Osteoblast (primary cell): ENCODE results near the gene HSFX4. TPM values are rescaled to one million over a fixed set of nuclear protein-coding genes. Genes with fewer than 3 reads are reported as not detected.

ENCODE experiments used
- DNase-seq: peaks from one replicate; pipeline ENCODE4 v3.0.0; 2011; ENCODE audit warnings: low spot score, mixed read lengths; ENCODE audit not compliant: insufficient read length; ENCODE audit errors: missing footprints
- H2AFZ ChIP-seq: 2 replicates; pipeline ENCODE4 v1.6.0; 2011; ENCODE audit warnings: mild to moderate bottlenecking, low read length
- H3K27ac ChIP-seq: 2 replicates; pipeline ENCODE4 v1.5.1; 2011; ENCODE audit warnings: mild to moderate bottlenecking, low read depth, low read length, moderate library complexity
- H3K27me3 ChIP-seq: 2 replicates; pipeline ENCODE4 v1.6.0; 2012; ENCODE audit warnings: mild to moderate bottlenecking, control low read depth, inconsistent platforms, low read length, moderate library complexity; ENCODE audit not compliant: insufficient read depth
- H3K36me3 ChIP-seq: 2 replicates; pipeline ENCODE4 v1.5.1; 2011; ENCODE audit warnings: mild to moderate bottlenecking, low read length, control low read depth, moderate library complexity; ENCODE audit not compliant: insufficient read depth
- H3K4me1 ChIP-seq: 2 replicates; pipeline ENCODE4 v1.5.1; 2011; ENCODE audit warnings: mild to moderate bottlenecking, low read length, control low read depth, moderate library complexity; ENCODE audit not compliant: insufficient read depth
- H3K4me2 ChIP-seq: 2 replicates; pipeline ENCODE4 v1.6.0; 2011; ENCODE audit warnings: mild to moderate bottlenecking, low read length; ENCODE audit not compliant: insufficient read depth
- H3K4me3 ChIP-seq: fragments of 200-600 bp; sonication (generic); 3 replicates; pipeline ENCODE4 v1.5.1; 2012; ENCODE audit warnings: mild to moderate bottlenecking, low read length, inconsistent platforms; ENCODE audit not compliant: insufficient read depth
- H3K79me2 ChIP-seq: 2 replicates; pipeline ENCODE4 v1.6.0; 2012; ENCODE audit warnings: mild to moderate bottlenecking, low read length, control low read depth, inconsistent platforms; ENCODE audit not compliant: insufficient read depth
- H3K9me3 ChIP-seq: 2 replicates; pipeline ENCODE4 v1.5.1; 2011; ENCODE audit warnings: low read depth, low read length, control low read depth
- H4K20me1 ChIP-seq: 2 replicates; pipeline ENCODE4 v1.6.0; 2012; ENCODE audit warnings: mild to moderate bottlenecking, low read length, control low read depth; ENCODE audit not compliant: insufficient read depth
- CTCF ChIP-seq: IDR thresholded peaks from 2 replicates; pipeline ENCODE4 v1.5.1; 2011; ENCODE audit warnings: mild to moderate bottlenecking, low read depth, low read length, moderate library complexity; ENCODE audit errors: extremely low read depth
- total RNA-seq: library from RNA; depleted of rRNA; stranded (reverse); fragments of >200 nt; gene quantifications from 2 replicates; pipeline ENCODE4 v1.2.3, GENCODE V29; 2012

The HSFX4 gene
- total RNA-seq, 1 donor: not detected

DNA sequence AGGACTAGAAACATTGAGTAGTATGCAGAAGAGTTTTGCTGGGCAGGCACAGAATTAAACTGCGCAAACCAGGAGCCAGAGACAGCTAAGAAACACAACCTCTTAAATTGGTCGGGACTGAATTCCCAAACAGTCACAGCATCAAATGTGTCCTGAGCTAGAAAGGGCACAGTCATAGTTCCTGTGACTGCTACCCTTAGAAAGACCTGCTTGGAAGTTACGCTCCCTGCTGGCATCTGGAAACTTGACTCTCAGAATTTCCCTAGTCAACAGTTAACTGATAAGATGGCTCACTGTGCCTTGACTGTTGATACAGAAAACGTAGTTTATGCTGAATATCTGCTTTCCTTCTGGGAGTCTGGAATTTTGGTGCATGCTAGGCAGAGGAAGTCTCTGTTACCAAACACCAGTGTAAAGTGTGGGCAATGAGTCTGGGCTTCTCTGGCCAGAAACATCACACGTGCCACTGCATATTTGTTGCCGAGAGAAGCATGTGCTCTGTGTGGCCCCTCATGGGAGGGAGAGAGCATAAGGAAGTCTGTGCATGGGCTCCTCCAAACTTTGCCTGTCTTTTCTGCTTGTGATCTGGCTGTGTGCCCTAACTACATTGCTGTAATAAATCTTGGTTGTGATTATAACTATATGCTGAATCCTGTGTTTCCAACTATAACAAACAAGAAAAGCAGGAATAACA lies 20.5 kb downstream of the HSFX4 start:
- Histone ChIP-seq H3K27me3 (no peaks in the 10 kb centered on the region), H3K79me2 (no peaks in the 10 kb centered on the region), H3K4me3 (no peak overlapping the region), H3K4me2 (no peak overlapping the region), H3K9me3 (no peaks in the 10 kb centered on the region), H3K27ac (no peak overlapping the region), H3K36me3 (no peaks in the 10 kb centered on the region), H4K20me1 (no peaks in the 10 kb centered on the region), H2AFZ (no peak overlapping the region), H3K4me1 (no peaks in the 10 kb centered on the region)
- TF ChIP-seq CTCF: no peak
- peak; percentile 11 for DNase-seq

GRCh38 chrX:149950681-149951080 lies 21.3 kb downstream of the HSFX4 start:
- DNase-seq: peak; percentile 25
- no peaks in the 10 kb centered on the region for H4K20me1 ChIP-seq
- H3K27me3 ChIP-seq: no peaks in the 10 kb centered on the region
- H3K9me3 ChIP-seq: no peaks in the 10 kb centered on the region
- H2AFZ ChIP-seq: no peak overlapping the region
- TF ChIP-seq CTCF: peak; percentile 58
- no peak overlapping the region for H3K27ac ChIP-seq
- no peaks in the 10 kb centered on the region for H3K4me1 ChIP-seq
- no peaks in the 10 kb centered on the region for H3K79me2 ChIP-seq
- H3K4me3 ChIP-seq: no peak overlapping the region
- H3K4me2 ChIP-seq: no peak overlapping the region
- H3K36me3 ChIP-seq: no peaks in the 10 kb centered on the region

DNA sequence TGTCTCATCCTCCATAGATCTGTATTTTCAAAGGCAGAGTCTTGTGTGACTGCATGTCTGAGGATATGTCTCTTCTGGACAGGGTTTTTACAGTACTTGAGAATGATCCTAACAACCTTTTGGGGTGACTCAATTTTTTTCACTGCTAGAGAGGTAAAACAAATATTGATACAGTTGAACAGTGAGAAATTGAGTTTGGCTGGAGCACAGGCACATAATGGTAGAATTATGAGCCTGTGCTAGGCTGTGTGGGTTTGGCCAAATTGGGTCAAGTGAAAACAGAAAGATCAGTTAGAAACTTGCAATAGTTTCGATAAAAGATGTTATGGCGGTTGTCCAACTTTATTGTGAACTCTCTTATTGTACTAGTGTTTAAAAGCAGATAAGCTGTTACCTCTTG lies 32.2 kb downstream of the HSFX4 start:
- Histone ChIP-seq H3K4me1 (no peaks in the 10 kb centered on the region), H3K79me2 (no peaks in the 10 kb centered on the region), H3K27ac (no peak overlapping the region), H3K4me3 (no peak overlapping the region), H3K36me3 (no peaks in the 10 kb centered on the region), H2AFZ (no peak overlapping the region), H3K27me3 (no peaks in the 10 kb centered on the region), H3K4me2 (no peak overlapping the region), H4K20me1 (no peaks in the 10 kb centered on the region), H3K9me3 (no peaks in the 10 kb centered on the region)
- TF ChIP-seq CTCF: no peak
- DNase-seq: no peak

- Histone ChIP-seq H3K27me3 (no peaks in the 10 kb centered on the region), H3K36me3 (no peaks in the 10 kb centered on the region), H4K20me1 (no peaks in the 10 kb centered on the region), H3K9me3 (no peaks in the 10 kb centered on the region), H3K4me3 (no peak overlapping the region), H2AFZ (no peak overlapping the region), H3K27ac (no peak overlapping the region), H3K79me2 (no peaks in the 10 kb centered on the region), H3K4me2 (no peak overlapping the region), H3K4me1 (no peaks in the 10 kb centered on the region)
- no peak for TF ChIP-seq CTCF
- no peak for DNase-seq
Measured at GRCh38 chrX:149962010-149962409, 32.6 kb downstream of the HSFX4 start.
